A549 (cell line): ENCODE data around the gene CENPE.

Experiments
- HDAC2 ChIP-seq: fragments of 200-600 bp; sonication (generic); IDR thresholded peaks from 2 replicates; pipeline ENCODE4 v1.6.1; 2016
- KDM1A ChIP-seq: fragments of 200-600 bp; sonication (generic); IDR thresholded peaks from 2 replicates; pipeline ENCODE4 v1.6.1; 2016; ENCODE audit warnings: low read depth, mild to moderate bottlenecking
- KDM5A ChIP-seq: fragments of 200-600 bp; sonication (generic); IDR thresholded peaks from 2 replicates; pipeline ENCODE4 v1.6.1; 2016; ENCODE audit warnings: antibody characterized with exemption, mild to moderate bottlenecking
- MAFK ChIP-seq: fragments of 450-650 bp; IDR thresholded peaks from 2 replicates; pipeline ENCODE4 v1.6.1; 2014; ENCODE audit not compliant: partially characterized antibody
- NPAS2 ChIP-seq: fragments of 250-450 bp; sonication (Bioruptor Pico); IDR thresholded peaks from 2 replicates; pipeline ENCODE4 v1.8.0; 2022; ENCODE audit warnings: mild to moderate bottlenecking, moderate library complexity, borderline replicate concordance
- ZSCAN20 ChIP-seq: fragments of 250-450 bp; sonication (Bioruptor Pico); IDR thresholded peaks from 2 replicates; pipeline ENCODE4 v1.8.0; 2022; ENCODE audit warnings: mild to moderate bottlenecking, moderate library complexity
- TF ChIP-seq, protein P1 (sequence below): fragments of >200 bp; sonication (Bioruptor Twin); formaldehyde crosslinking; IDR thresholded peaks from 3 replicates; pipeline ENCODE4 v1.5.1; 2016

DNA sequence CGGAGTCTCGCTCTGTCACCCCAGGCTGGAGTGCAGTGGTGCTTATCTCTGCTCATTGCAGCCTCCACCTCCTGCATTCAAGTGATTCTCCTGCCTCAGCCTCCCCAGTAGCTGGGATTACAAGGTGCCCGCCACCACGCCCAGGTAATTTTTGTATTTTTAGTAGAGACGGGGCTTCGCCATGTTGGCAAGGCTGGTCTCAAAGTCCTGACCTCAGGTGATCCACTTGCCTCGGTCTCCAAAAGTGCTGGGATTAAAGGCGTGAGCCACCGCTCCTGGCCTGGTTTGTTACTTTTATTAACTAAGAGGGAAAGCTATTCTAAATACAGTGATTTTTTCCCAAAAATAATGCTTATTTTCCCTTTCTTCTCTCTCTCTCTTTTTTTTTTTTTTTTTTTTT lies 866 bp upstream of the CENPE start:
- TF ChIP-seq KDM5A (no peak), NPAS2 (CRISPR knock-in tag) (no peak), ZSCAN20 (CRISPR knock-in tag) (no peak), MAFK (no peak), HDAC2 (no peak), KDM1A (no peak)
- TF ChIP-seq, protein P1, sequence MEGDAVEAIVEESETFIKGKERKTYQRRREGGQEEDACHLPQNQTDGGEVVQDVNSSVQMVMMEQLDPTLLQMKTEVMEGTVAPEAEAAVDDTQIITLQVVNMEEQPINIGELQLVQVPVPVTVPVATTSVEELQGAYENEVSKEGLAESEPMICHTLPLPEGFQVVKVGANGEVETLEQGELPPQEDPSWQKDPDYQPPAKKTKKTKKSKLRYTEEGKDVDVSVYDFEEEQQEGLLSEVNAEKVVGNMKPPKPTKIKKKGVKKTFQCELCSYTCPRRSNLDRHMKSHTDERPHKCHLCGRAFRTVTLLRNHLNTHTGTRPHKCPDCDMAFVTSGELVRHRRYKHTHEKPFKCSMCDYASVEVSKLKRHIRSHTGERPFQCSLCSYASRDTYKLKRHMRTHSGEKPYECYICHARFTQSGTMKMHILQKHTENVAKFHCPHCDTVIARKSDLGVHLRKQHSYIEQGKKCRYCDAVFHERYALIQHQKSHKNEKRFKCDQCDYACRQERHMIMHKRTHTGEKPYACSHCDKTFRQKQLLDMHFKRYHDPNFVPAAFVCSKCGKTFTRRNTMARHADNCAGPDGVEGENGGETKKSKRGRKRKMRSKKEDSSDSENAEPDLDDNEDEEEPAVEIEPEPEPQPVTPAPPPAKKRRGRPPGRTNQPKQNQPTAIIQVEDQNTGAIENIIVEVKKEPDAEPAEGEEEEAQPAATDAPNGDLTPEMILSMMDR: no peak
